ENCODE results near the gene ACSF3.

Gene ACSF3

GRCh38 chr16:89095491-89095951 is 1.9 kb downstream of the ACSF3 start:
- no peaks in the 10 kb centered on the region for H3K9me3 ChIP-seq (ENCODE audit: control insufficient read depth, insufficient read depth, low read depth, low read length)
- no peak overlapping the region for H3K4me3 ChIP-seq (ENCODE audit: low read depth, low read length)
- POLR2A ChIA-PET: no interaction called here
- H3K4me1 ChIP-seq (ENCODE audit: control insufficient read depth, insufficient read depth, low read length): peaks cover 11% of the 10 kb centered on the region; the same call in 1 of the 2 replicates
- H3K27ac ChIP-seq (ENCODE audit: extremely low read depth, low read depth, low read length): no peak overlapping the region
- H3K36me3 ChIP-seq (ENCODE audit: control insufficient read depth in 2 of 2, insufficient read depth in 1 of 2, low read length in 2 of 2): peaks cover 0 to 14% of the 10 kb centered on the region in 2 experiments; a peak in 1 of 3 replicates
- TF ChIP-seq ZIC2 (tag by site-specific recombination; IDR thresholded peaks at IDR 0.05) (peak; percentile 20; the same call in 1 of the 2 replicates), ZNF211 (tag by site-specific recombination; IDR thresholded peaks at IDR 0.05; ENCODE audit: low read depth) (no peak)
- CTCF ChIA-PET: no interaction called here

- no peak overlapping the region for H3K27ac ChIP-seq (ENCODE audit: extremely low read depth, low read depth, low read length)
- H3K4me3 ChIP-seq (ENCODE audit: low read depth, low read length): no peak overlapping the region
- CTCF ChIA-PET: no interaction called here
Observed at GRCh38 chr16:89096042-89096717, 2.5 kb downstream of the ACSF3 start.

DNA sequence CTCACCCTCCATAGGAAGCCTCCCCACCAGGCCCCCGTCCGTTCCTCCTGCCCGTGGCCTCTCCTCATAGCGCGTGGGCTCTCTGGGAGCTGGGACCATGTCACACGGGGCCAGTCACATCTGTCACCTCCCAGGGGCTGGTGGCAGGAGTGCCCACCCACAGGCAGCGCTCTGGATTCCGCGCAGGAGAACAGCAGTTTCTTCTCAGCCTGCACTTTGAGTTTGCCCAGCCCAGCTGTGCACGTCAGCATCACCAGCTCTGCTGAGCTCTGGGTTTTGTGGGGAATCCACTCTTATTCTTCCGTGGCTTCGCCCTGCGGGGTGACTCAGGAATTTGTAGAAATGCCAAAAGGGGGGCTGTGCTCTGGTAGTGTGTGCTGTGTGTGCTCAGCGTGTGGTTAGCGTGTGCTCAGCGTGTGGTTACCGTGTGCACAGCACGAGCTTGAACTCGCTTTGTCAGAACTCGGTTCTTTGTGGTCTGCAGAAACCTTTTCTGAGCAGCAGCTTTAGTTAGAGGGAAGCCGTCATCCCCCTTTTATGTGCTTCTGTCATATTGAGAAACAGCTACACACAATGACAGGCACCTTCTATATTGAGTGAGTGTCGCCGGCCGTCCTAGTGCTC is 3.2 kb downstream of the ACSF3 start:
- CTCF ChIA-PET: no interaction called here
- peaks cover 11% of the 10 kb centered on the region; the same call in 1 of the 2 replicates for H3K4me1 ChIP-seq (ENCODE audit: control insufficient read depth, insufficient read depth, low read length)
- H3K4me3 ChIP-seq (ENCODE audit: low read depth, low read length): no peak overlapping the region
- TF ChIP-seq SCRT2 (tag by site-specific recombination; IDR thresholded peaks at IDR 0.05): no peak
- TF ChIP-seq SP3 (tag by site-specific recombination; IDR thresholded peaks at IDR 0.05): no peak
- no peak for TF ChIP-seq ZNF629 (tag by site-specific recombination; IDR thresholded peaks at IDR 0.05)
- no peak for TF ChIP-seq HOXC10 (CRISPR knock-in tag; IDR thresholded peaks at IDR 0.05)
- TF ChIP-seq, protein P1, sequence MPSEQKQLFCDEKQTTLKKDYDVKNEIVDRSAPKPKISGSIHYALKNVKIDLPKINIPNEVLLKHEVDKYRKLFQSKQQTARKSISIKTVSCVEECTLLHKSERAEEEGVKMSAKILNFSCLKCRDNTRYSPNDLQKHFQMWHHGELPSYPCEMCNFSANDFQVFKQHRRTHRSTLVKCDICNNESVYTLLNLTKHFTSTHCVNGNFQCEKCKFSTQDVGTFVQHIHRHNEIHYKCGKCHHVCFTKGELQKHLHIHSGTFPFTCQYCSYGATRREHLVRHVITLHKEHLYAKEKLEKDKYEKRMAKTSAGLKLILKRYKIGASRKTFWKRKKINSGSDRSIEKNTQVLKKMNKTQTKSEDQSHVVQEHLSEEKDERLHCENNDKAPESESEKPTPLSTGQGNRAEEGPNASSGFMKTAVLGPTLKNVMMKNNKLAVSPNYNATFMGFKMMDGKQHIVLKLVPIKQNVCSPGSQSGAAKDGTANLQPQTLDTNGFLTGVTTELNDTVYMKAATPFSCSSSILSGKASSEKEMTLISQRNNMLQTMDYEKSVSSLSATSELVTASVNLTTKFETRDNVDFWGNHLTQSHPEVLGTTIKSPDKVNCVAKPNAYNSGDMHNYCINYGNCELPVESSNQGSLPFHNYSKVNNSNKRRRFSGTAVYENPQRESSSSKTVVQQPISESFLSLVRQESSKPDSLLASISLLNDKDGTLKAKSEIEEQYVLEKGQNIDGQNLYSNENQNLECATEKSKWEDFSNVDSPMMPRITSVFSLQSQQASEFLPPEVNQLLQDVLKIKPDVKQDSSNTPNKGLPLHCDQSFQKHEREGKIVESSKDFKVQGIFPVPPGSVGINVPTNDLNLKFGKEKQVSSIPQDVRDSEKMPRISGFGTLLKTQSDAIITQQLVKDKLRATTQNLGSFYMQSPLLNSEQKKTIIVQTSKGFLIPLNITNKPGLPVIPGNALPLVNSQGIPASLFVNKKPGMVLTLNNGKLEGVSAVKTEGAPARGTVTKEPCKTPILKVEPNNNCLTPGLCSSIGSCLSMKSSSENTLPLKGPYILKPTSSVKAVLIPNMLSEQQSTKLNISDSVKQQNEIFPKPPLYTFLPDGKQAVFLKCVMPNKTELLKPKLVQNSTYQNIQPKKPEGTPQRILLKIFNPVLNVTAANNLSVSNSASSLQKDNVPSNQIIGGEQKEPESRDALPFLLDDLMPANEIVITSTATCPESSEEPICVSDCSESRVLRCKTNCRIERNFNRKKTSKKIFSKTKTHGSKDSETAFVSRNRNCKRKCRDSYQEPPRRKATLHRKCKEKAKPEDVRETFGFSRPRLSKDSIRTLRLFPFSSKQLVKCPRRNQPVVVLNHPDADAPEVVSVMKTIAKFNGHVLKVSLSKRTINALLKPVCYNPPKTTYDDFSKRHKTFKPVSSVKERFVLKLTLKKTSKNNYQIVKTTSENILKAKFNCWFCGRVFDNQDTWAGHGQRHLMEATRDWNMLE (tag by site-specific recombination; conservative IDR thresholded peaks at IDR 0.05; ENCODE audit: low read depth): no peak
- no peak for TF ChIP-seq ZBTB1 (tag by site-specific recombination; IDR thresholded peaks at IDR 0.05)

More at GRCh38 chr16:89096042-89096717, 2.5 kb downstream of the ACSF3 start:
- POLR2A ChIA-PET: no interaction called here
- TF ChIP-seq ZFP3 (tag by site-specific recombination; IDR thresholded peaks at IDR 0.05; ENCODE audit: low read depth): no peak
- no peak for TF ChIP-seq TCF7L2 (IDR thresholded peaks at IDR 0.05; ENCODE audit: borderline replicate concordance, low read depth, low read length)
- TF ChIP-seq ZNF654 (tag by site-specific recombination; IDR thresholded peaks at IDR 0.05; ENCODE audit: low read depth): no peak
- no peak for TF ChIP-seq ZNF155 (tag by site-specific recombination; IDR thresholded peaks at IDR 0.05)
- no peak for TF ChIP-seq ZNF146 (tag by site-specific recombination; IDR thresholded peaks at IDR 0.05)
- TF ChIP-seq, protein P2, sequence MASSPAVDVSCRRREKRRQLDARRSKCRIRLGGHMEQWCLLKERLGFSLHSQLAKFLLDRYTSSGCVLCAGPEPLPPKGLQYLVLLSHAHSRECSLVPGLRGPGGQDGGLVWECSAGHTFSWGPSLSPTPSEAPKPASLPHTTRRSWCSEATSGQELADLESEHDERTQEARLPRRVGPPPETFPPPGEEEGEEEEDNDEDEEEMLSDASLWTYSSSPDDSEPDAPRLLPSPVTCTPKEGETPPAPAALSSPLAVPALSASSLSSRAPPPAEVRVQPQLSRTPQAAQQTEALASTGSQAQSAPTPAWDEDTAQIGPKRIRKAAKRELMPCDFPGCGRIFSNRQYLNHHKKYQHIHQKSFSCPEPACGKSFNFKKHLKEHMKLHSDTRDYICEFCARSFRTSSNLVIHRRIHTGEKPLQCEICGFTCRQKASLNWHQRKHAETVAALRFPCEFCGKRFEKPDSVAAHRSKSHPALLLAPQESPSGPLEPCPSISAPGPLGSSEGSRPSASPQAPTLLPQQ (tag by site-specific recombination; IDR thresholded peaks at IDR 0.05): no peak
- no peak for TF ChIP-seq ZNF394 (tag by site-specific recombination; IDR thresholded peaks at IDR 0.05; ENCODE audit: borderline replicate concordance)
- TF ChIP-seq ZNF148 (tag by site-specific recombination; IDR thresholded peaks at IDR 0.05; ENCODE audit: borderline replicate concordance): no peak
- TF ChIP-seq ZNF311 (tag by site-specific recombination; IDR thresholded peaks at IDR 0.05; ENCODE audit: borderline replicate concordance): no peak
- no peak for TF ChIP-seq ZNF677 (tag by site-specific recombination; IDR thresholded peaks at IDR 0.05)
- TF ChIP-seq ZNF785 (tag by site-specific recombination; IDR thresholded peaks at IDR 0.05): no peak
- TF ChIP-seq SP7 (tag by site-specific recombination; IDR thresholded peaks at IDR 0.05): no peak
- TF ChIP-seq ZNF341 (tag by site-specific recombination; IDR thresholded peaks at IDR 0.05; ENCODE audit: low read depth): no peak
- TF ChIP-seq, protein P3, sequence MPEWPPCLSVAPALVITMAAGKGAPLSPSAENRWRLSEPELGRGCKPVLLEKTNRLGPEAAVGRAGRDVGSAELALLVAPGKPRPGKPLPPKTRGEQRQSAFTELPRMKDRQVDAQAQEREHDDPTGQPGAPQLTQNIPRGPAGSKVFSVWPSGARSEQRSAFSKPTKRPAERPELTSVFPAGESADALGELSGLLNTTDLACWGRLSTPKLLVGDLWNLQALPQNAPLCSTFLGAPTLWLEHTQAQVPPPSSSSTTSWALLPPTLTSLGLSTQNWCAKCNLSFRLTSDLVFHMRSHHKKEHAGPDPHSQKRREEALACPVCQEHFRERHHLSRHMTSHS (tag by site-specific recombination; IDR thresholded peaks at IDR 0.05): no peak
- no peak for TF ChIP-seq SCRT2 (tag by site-specific recombination; IDR thresholded peaks at IDR 0.05)
- TF ChIP-seq, protein P4, sequence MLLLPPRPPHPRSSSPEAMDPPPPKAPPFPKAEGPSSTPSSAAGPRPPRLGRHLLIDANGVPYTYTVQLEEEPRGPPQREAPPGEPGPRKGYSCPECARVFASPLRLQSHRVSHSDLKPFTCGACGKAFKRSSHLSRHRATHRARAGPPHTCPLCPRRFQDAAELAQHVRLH (tag by site-specific recombination; IDR thresholded peaks at IDR 0.05): no peak
- Histone ChIP-seq H3K9me3 (ENCODE audit: control insufficient read depth, insufficient read depth, low read depth, low read length) (no peaks in the 10 kb centered on the region), H3K4me1 (ENCODE audit: control insufficient read depth, insufficient read depth, low read length) (peaks cover 11% of the 10 kb centered on the region; the same call in 1 of the 2 replicates), H3K36me3 (ENCODE audit: control insufficient read depth in 2 of 2, insufficient read depth in 1 of 2, low read length in 2 of 2) (peaks cover 0 to 21% of the 10 kb centered on the region in 2 experiments; a peak in 1 of 3 replicates)

More for the DNA sequence above, 3.2 kb downstream of the ACSF3 start:
- Histone ChIP-seq H3K36me3 (ENCODE audit: control insufficient read depth in 2 of 2, insufficient read depth in 1 of 2, low read length in 2 of 2) (peaks cover 0 to 28% of the 10 kb centered on the region in 2 experiments; a peak in 1 of 3 replicates), H3K27ac (ENCODE audit: extremely low read depth, low read depth, low read length) (no peak overlapping the region), H3K9me3 (ENCODE audit: control insufficient read depth, insufficient read depth, low read depth, low read length) (no peaks in the 10 kb centered on the region)
- POLR2A ChIA-PET: interaction anchor here (0.6 kb wide), 1 partner anchor 1642 kb away, joined by 3 read pairs; no protein-coding TSS in a partner anchor
